ENCODE measurements around the gene ACAT2.
"Not testable (repeated sequence)": the region's sequence is repeated elsewhere in the genome, so short reads cannot be mapped to it uniquely, and the experiment has no call there.

Gene ACAT2

DNA sequence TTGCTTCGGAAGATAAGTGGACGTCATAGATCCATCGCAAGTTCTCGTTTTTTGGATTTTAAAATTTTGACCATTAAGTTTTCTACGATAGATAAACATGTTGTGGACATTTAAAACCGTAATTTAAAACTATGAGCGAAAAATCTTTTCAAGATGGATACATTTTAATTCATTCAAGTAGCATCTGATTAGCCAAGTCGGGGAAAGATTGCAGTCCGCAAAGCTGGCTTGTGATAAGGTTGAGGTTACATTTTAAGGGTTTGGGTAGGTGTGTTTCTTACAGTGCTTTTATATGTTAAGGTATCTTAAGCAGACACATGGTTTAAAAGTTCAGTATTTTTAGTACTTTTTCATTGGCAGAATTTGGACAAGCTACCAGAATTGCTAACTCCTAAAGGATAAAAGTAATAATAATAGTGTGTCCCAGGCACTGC lies 33.3 kb upstream of the ACAT2 start:
- Mint-ChIP-seq H3K9me3 (peaks cover 14% of the 10 kb centered on the region), H3K4me3 (peak overlapping the region; percentile 94), H3K27ac (peak overlapping the region; percentile 97), H3K4me1 (peaks cover 35% of the 10 kb centered on the region), H3K36me3 (ENCODE audit: low read depth) (peaks cover 55% of the 10 kb centered on the region), H3K27me3 (ENCODE audit: low read depth, poor library complexity) (peaks cover 5% of the 10 kb centered on the region)
- TF ChIP-seq, protein P1, sequence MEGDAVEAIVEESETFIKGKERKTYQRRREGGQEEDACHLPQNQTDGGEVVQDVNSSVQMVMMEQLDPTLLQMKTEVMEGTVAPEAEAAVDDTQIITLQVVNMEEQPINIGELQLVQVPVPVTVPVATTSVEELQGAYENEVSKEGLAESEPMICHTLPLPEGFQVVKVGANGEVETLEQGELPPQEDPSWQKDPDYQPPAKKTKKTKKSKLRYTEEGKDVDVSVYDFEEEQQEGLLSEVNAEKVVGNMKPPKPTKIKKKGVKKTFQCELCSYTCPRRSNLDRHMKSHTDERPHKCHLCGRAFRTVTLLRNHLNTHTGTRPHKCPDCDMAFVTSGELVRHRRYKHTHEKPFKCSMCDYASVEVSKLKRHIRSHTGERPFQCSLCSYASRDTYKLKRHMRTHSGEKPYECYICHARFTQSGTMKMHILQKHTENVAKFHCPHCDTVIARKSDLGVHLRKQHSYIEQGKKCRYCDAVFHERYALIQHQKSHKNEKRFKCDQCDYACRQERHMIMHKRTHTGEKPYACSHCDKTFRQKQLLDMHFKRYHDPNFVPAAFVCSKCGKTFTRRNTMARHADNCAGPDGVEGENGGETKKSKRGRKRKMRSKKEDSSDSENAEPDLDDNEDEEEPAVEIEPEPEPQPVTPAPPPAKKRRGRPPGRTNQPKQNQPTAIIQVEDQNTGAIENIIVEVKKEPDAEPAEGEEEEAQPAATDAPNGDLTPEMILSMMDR (IDR thresholded peaks at IDR 0.05): no peak
- DNase-seq: no peak

DNA sequence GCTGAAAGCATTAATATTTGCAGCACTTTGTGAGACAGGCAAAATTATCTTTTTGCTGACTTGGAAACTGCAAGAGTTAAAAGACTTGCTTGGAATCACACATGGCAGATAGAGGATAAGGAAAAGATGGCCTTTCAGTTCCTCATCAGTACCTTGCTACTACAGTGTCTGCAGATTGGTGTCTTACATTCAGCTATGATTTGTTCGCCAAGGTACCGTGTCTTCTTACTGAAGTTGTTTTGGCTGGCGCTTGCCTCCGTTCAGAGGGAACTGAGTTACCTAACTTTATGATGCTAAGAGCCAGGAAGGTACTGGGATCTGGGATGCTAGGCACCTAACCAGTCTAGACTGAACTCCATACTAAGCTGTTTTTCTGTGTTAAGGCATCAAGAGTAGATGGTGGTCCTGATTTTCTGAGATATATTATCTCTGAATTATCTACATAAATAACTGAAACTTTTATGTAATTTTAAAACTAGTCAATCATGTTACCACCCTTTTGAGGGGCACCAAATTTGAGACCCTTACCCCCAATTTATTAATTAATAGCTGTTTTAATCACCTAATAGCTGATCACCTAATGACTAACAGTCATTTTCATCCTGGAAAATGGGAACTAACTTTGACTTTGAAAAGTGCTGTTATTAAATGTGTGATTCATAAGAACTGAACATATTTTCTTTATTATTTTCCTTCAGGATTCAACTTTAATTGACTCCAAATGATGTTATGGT lies 32.1 kb upstream of the ACAT2 start:
- Mint-ChIP-seq H3K36me3 (ENCODE audit: low read depth) (peaks cover 55% of the 10 kb centered on the region), H3K4me1 (peaks cover 35% of the 10 kb centered on the region), H3K27me3 (ENCODE audit: low read depth, poor library complexity) (peaks cover 5% of the 10 kb centered on the region), H3K9me3 (peaks cover 10% of the 10 kb centered on the region), H3K27ac (peak overlapping the region; percentile 82), H3K4me3 (peak overlapping the region; percentile 94)
- TF ChIP-seq, protein P1 (IDR thresholded peaks at IDR 0.05): no peak
- DNase-seq: no peak

DNA sequence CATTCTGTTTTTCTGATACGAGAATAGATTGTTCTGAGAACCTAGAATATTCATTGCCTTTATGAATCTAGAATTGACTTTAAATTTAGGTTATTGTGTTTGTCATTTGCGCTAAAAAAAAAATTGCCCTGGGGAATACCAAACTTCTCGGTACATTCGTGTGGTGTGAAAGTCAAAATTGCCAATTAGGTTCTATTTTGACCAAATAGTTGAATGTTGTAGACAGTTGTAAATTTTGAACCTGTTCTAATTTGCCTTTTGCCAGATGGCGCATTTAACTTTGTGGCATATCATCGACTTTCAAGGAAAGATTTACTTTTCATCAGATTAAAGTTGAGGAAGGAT lies 31.5 kb upstream of the ACAT2 start:
- peaks cover 34% of the 10 kb centered on the region for H3K4me1 Mint-ChIP-seq
- H3K4me3 Mint-ChIP-seq: peak overlapping the region; percentile 34

DNA sequence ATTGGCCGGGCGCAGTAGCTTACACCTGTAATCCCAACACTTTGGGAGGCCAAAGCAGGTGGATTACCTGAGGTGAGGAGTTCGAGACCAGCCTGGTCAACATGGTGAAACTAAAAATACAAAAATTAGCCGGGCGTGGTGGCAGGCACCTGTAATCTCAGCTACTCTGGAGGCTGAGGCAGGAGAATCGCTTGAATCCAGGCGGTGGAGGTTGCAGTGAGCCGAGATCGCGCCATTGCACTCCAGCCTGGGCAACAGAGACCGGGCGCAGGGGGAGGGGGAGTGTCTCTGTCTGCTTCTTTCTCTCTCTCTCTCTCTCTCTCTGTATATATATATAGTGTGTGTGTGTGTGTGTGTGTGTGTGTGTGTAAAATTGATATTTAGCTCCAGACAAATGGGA lies 29.3 kb upstream of the ACAT2 start:
- Mint-ChIP-seq H3K36me3 (ENCODE audit: low read depth) (peaks cover 44% of the 10 kb centered on the region), H3K4me1 (peaks cover 21% of the 10 kb centered on the region)
- not testable (repeated sequence) for H3K9me3 Mint-ChIP-seq; H3K4me3 Mint-ChIP-seq; H3K27me3 Mint-ChIP-seq (ENCODE audit: low read depth, poor library complexity); DNase-seq; H3K27ac Mint-ChIP-seq

More for the DNA sequence above, 31.5 kb upstream of the ACAT2 start:
- TF ChIP-seq, protein P1 (IDR thresholded peaks at IDR 0.05): no peak
- DNase-seq: no peak
- Mint-ChIP-seq H3K27me3 (ENCODE audit: low read depth, poor library complexity) (peaks cover 5% of the 10 kb centered on the region), H3K9me3 (peaks cover 10% of the 10 kb centered on the region), H3K27ac (no peak overlapping the region), H3K36me3 (ENCODE audit: low read depth) (peaks cover 55% of the 10 kb centered on the region)

DNA sequence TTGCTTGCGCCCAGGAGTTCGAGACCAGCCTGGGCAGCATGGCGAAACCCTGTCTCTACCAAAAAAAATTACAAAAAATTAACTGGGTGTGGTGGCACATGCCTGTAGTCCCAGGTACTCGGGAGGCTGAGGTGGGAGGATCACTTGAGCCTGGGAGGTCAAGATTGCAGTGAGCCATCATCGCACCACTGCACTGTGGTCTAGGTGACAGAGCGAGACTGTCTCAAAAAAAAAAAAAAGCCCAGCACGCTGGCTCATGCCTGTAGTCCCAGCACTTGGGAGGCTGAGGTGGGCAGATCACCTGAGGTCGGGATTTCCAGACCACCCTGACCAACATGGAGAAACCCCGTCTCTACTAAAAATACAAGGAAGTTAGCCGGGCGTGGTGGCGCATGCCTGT lies 28.4 kb upstream of the ACAT2 start:
- Mint-ChIP-seq H3K4me1 (peaks cover 21% of the 10 kb centered on the region), H3K36me3 (ENCODE audit: low read depth) (peaks cover 52% of the 10 kb centered on the region), H3K27ac (peak overlapping the region; percentile 78)
- not testable (repeated sequence) for H3K4me3 Mint-ChIP-seq; H3K9me3 Mint-ChIP-seq; DNase-seq; H3K27me3 Mint-ChIP-seq (ENCODE audit: low read depth, poor library complexity)

DNA sequence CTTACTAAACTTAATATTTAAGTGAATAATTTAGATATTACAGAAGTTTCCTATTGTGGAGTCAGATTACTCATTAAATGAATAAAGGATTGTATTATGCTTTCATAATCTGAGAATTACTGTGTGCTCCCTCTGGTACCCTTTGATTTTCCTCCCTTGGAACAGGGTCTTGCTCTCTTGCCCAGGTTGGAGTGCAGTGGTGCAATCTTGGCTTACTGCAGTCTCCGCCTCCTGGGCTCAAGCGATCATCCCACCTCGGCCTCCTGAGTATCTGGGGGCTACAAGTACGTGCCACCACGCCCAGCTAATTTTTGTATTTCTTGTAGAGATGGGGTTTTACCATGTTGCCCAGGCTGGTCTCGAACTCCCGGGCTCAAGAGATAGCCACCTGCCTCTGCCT lies 24.9 kb upstream of the ACAT2 start:
- Mint-ChIP-seq H3K27ac (no peak overlapping the region), H3K4me3 (no peak overlapping the region), H3K36me3 (ENCODE audit: low read depth) (peaks cover 50% of the 10 kb centered on the region), H3K4me1 (no peaks in the 10 kb centered on the region), H3K27me3 (ENCODE audit: low read depth, poor library complexity) (no peaks in the 10 kb centered on the region), H3K9me3 (peaks cover 5% of the 10 kb centered on the region)
- TF ChIP-seq, protein P1 (IDR thresholded peaks at IDR 0.05): no peak
- DNase-seq: no peak

DNA sequence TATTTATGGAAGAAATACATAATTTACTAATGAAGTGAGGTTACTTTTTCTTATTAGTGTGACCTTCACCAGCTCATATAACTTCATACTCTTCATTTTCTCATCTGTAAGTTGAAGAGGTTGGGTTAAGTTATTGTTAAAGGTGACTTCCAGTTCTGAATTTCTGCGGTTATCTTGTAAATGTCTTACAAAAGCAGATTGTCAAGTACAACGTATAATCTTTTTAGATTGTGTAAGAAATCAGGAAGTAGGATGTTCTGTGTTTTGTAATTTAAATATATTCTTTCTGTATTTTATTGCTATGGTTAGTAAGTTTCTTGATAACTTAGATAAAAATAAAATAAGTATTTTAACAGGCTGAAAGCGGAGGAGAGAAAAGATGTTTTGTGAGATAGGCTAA lies 22.5 kb upstream of the ACAT2 start:
- H3K27ac Mint-ChIP-seq: peak overlapping the region; percentile 16
- H3K9me3 Mint-ChIP-seq: no peaks in the 10 kb centered on the region
- H3K36me3 Mint-ChIP-seq (ENCODE audit: low read depth): peaks cover 51% of the 10 kb centered on the region
- no peak overlapping the region for H3K4me3 Mint-ChIP-seq
- H3K27me3 Mint-ChIP-seq (ENCODE audit: low read depth, poor library complexity): no peaks in the 10 kb centered on the region
- DNase-seq: no peak
- TF ChIP-seq, protein P1 (IDR thresholded peaks at IDR 0.05): no peak
- no peaks in the 10 kb centered on the region for H3K4me1 Mint-ChIP-seq

Measured in nephron progenitor cell (in vitro differentiated cells).